SK-N-SH (cell line): ENCODE results near the gene PBX4. TPM values are rescaled to one million over a fixed set of nuclear protein-coding genes. Genes with fewer than 3 reads are reported as not detected.

Source experiments
- CTCF ChIA-PET: fragments of 300-600, 350-600 bp; formaldehyde crosslinking; extraction: SDS; loops from one replicate; lab custom pipeline; 2021; lab: Yijun Ruan, JAX
- POLR2A ChIA-PET: fragments of 350-600 bp; sonication (Branson Sonifier 250); formaldehyde crosslinking; extraction: SDS; loops from one replicate; lab custom pipeline; 2020; ENCODE audit warnings: antibody characterized with exemption, inconsistent platforms; lab: Yijun Ruan, JAX
- DNase-seq: peaks from one replicate; pipeline ENCODE4 v3.0.0; 2012
- H2AFZ ChIP-seq: fragments of 200-600 bp; sonication (generic); 2 replicates; pipeline ENCODE4 v1.8.1; 2016; ENCODE audit warnings: antibody characterized with exemption, mild to moderate bottlenecking, low read depth
- H3F3A ChIP-seq: fragments of 200-600 bp; sonication (generic); replicated peaks from 2 replicates; pipeline ENCODE3; 2016; ENCODE audit warnings: antibody characterized with exemption, mild to moderate bottlenecking; ENCODE audit not compliant: insufficient read depth
- H3K27ac ChIP-seq, 2 experiments: fragments of 200-500 bp in 1 of 2; fragments of 200-600 bp in 1 of 2; sonication (Bioruptor generic) in 1 of 2; sonication (generic), shearing (Covaris generic) in 1 of 2; 2 replicates each; pipeline versions ENCODE4 v1.5.1 to v1.6.1; 2014 to 2016; ENCODE audit warnings: low read depth in 2 of 2, inconsistent platforms in 1 of 2, low read length in 1 of 2, mild to moderate bottlenecking in 1 of 2, mixed read lengths in 1 of 2
- H3K27me3 ChIP-seq: fragments of 200-600 bp; sonication (generic), shearing (Covaris generic); 2 replicates; pipeline ENCODE4 v1.6.1; 2016; ENCODE audit warnings: mixed run types; ENCODE audit not compliant: insufficient read depth
- H3K36me3 ChIP-seq, 2 experiments: fragments of 200-500 bp in 1 of 2; fragments of 200-600 bp in 1 of 2; sonication (Bioruptor generic) in 1 of 2; sonication (generic) in 1 of 2; replicated peaks in 1 of 2; 2 replicates each; pipeline versions ENCODE3 to v1.5.1; 2014 to 2016; ENCODE audit warnings: low read length in 1 of 2, mild to moderate bottlenecking in 1 of 2; ENCODE audit not compliant: insufficient read depth in 2 of 2, control insufficient read depth in 1 of 2
- H3K4me1 ChIP-seq, 2 experiments: fragments of 200-500 bp in 1 of 2; fragments of 200-600 bp in 1 of 2; sonication (Bioruptor generic) in 1 of 2; sonication (generic), shearing (Covaris generic) in 1 of 2; 2 replicates each; pipeline versions ENCODE4 v1.5.1 to v1.6.1; 2014 to 2016; ENCODE audit warnings: low read depth in 1 of 2, low read length in 1 of 2, mixed run types in 1 of 2; ENCODE audit not compliant: insufficient read depth in 2 of 2, control insufficient read depth in 1 of 2
- H3K4me2 ChIP-seq: fragments of 200-600 bp; sonication (generic), shearing (Covaris generic); 2 replicates; pipeline ENCODE4 v1.6.1; 2017; ENCODE audit warnings: mixed run types
- H3K4me3 ChIP-seq, 2 experiments: fragments of 200-500 bp in 1 of 2; fragments of 200-600 bp in 1 of 2; sonication (Bioruptor generic) in 1 of 2; sonication (generic), shearing (Covaris generic) in 1 of 2; 2 replicates each; pipeline versions ENCODE4 v1.5.1 to v1.8.1; 2014 to 2016; ENCODE audit warnings: low read depth in 2 of 2, inconsistent platforms in 1 of 2, low read length in 1 of 2, mild to moderate bottlenecking in 1 of 2, mixed read lengths in 1 of 2, moderate library complexity in 1 of 2
- H3K79me2 ChIP-seq: fragments of 200-600 bp; sonication (generic); 2 replicates; pipeline ENCODE4 v1.8.1; 2017; ENCODE audit warnings: mild to moderate bottlenecking; ENCODE audit not compliant: insufficient read depth
- H3K9ac ChIP-seq: fragments of 200-600 bp; sonication (generic); 2 replicates; pipeline ENCODE4 v1.6.1; 2017; ENCODE audit warnings: mixed run types
- H3K9me2 ChIP-seq: fragments of 200-600 bp; sonication (generic); 2 replicates; pipeline ENCODE4 v1.6.1; 2017; ENCODE audit warnings: mixed run types
- H3K9me3 ChIP-seq: fragments of 200-600 bp; sonication (generic); 2 replicates; pipeline ENCODE4 v1.6.1; 2017; ENCODE audit warnings: mixed run types, mild to moderate bottlenecking, moderate library complexity
- H4K20me1 ChIP-seq: fragments of 200-600 bp; sonication (generic); 2 replicates; pipeline ENCODE4 v1.6.1; 2017; ENCODE audit warnings: mild to moderate bottlenecking, mixed run types; ENCODE audit not compliant: insufficient read depth
- CHD2 ChIP-seq: fragments of 150-350 bp; IDR thresholded peaks from 2 replicates; pipeline ENCODE4 v1.6.1; 2018; ENCODE audit warnings: low read length; ENCODE audit not compliant: partially characterized antibody
- CTCF ChIP-seq: fragments of 200-600 bp; sonication (generic); IDR thresholded peaks from 2 replicates; pipeline ENCODE4 v1.6.1; 2017; ENCODE audit warnings: antibody characterized with exemption, mild to moderate bottlenecking, moderate library complexity
- ELF1 ChIP-seq: IDR thresholded peaks from 2 replicates; pipeline ENCODE4 v1.4.0; 2012
- EP300 ChIP-seq, 2 experiments: IDR thresholded peaks; 2 replicates each; pipeline versions ENCODE4 v1.4.0 to v1.6.1; 2012; ENCODE audit warnings: borderline replicate concordance in 1 of 2, low read depth in 1 of 2, low read length in 1 of 2
- FOSL2 ChIP-seq: IDR thresholded peaks from 2 replicates; pipeline ENCODE4 v1.4.0; 2012; ENCODE audit warnings: low read depth, mild to moderate bottlenecking, moderate library complexity, borderline replicate concordance
- FOXJ3 ChIP-seq: sonication (generic); formaldehyde crosslinking; IDR thresholded peaks from 2 replicates; pipeline ENCODE4 v1.5.1; 2020; ENCODE audit warnings: mild to moderate bottlenecking, missing genetic modification reagents
- GABPA ChIP-seq: IDR thresholded peaks from 2 replicates; pipeline ENCODE4 v1.4.0; 2012; ENCODE audit warnings: low read depth, mild to moderate bottlenecking
- JUND ChIP-seq: IDR thresholded peaks from 2 replicates; pipeline ENCODE4 v1.4.0; 2012
- MAX ChIP-seq: IDR thresholded peaks from 2 replicates; pipeline ENCODE4 v1.4.0; 2012; ENCODE audit warnings: low read depth
- MXI1 ChIP-seq: IDR thresholded peaks from 2 replicates; pipeline ENCODE4 v1.6.1; 2012; ENCODE audit warnings: mild to moderate bottlenecking, low read depth, low read length, improper control_type of control experiment
- NFIC ChIP-seq: IDR thresholded peaks from 2 replicates; pipeline ENCODE4 v1.4.0; 2012; ENCODE audit warnings: borderline replicate concordance
- RCOR1 ChIP-seq: fragments of 150-350 bp; IDR thresholded peaks from 2 replicates; pipeline ENCODE4 v1.6.1; 2017; ENCODE audit warnings: antibody characterized with exemption, low read length
- REST ChIP-seq: IDR thresholded peaks from 2 replicates; pipeline ENCODE4 v1.6.1; 2012; ENCODE audit warnings: mild to moderate bottlenecking, low read depth, low read length, moderate library complexity
- RXRA ChIP-seq: IDR thresholded peaks from 2 replicates; pipeline ENCODE4 v1.4.0; 2012; ENCODE audit warnings: low read depth, mild to moderate bottlenecking, borderline replicate concordance
- SIN3A ChIP-seq: IDR thresholded peaks from 2 replicates; pipeline ENCODE4 v1.6.1; 2012; ENCODE audit warnings: low read depth, mild to moderate bottlenecking, low read length, moderate library complexity, borderline replicate concordance
- TAF1 ChIP-seq: IDR thresholded peaks from 2 replicates; pipeline ENCODE4 v1.6.1; 2012; ENCODE audit warnings: low read depth, mild to moderate bottlenecking, low read length, moderate library complexity, borderline replicate concordance
- TCF12 ChIP-seq: IDR thresholded peaks from 2 replicates; pipeline ENCODE4 v1.4.0; 2012
- USF1 ChIP-seq: IDR thresholded peaks from 2 replicates; pipeline ENCODE4 v1.4.0; 2012; ENCODE audit warnings: low read depth, borderline replicate concordance
- WGBS: methylation state at CpG from one replicate; pipeline ENCODE4 v1.1.6; 2017; ENCODE audit warnings: low lambda C conversion rate; 5-methylcytosine and 5-hydroxymethylcytosine counted together
- polyA plus RNA-seq, 3 experiments: library from polyadenylated mRNA; depleted of rRNA; stranded (reverse); fragments of >200 nt; gene quantifications; 2 replicates each; pipeline ENCODE4 v1.2.3, GENCODE V29; 2012

The PBX4 gene
- polyA plus RNA-seq, 1 of the 3 experiments (the other 2 are of a cell fraction): 6.4 TPM

- Histone ChIP-seq H3K79me2 (no peaks in the 10 kb centered on the region), H3K36me3 (no peaks in the 10 kb centered on the region), H3K27me3 (no peaks in the 10 kb centered on the region), H2AFZ (no peak overlapping the region), H3K4me3 (no peak overlapping the region), H3K27ac (no peak overlapping the region), H3K4me2 (no peak overlapping the region), H3K9me2 (no peaks in the 10 kb centered on the region), H3F3A (no peaks in the 10 kb centered on the region), H3K9ac (no peak overlapping the region), H3K4me1 (no peaks in the 10 kb centered on the region), H3K9me3 (no peaks in the 10 kb centered on the region), H4K20me1 (no peaks in the 10 kb centered on the region)
- ChIA-PET CTCF (interaction anchor here (1.3 to 9.3 kb wide), 3 partner anchors 16 to 75 kb away, joined by 5 to 56 read pairs (median 6); no protein-coding TSS in a partner anchor), POLR2A (no interaction called here)
- WGBS: 88% methylated on average over 24 of the region's 25 CpGs
- DNase-seq: no peak
- peak in 1 of 2 experiments; percentile 19; a peak in 1 of 4 replicates for TF ChIP-seq EP300 (IDR thresholded peaks at IDR 0.05; ENCODE audit: borderline replicate concordance in 1 of 2, low read depth in 1 of 2, low read length in 1 of 2)
- no peak for TF ChIP-seq MXI1
- no peak for TF ChIP-seq GABPA
- peak; percentile 17; the same call in 1 of the 2 replicates for TF ChIP-seq TCF12
- peak; percentile 58; the same call in 1 of the 2 replicates for TF ChIP-seq FOSL2
- peak; percentile 76 for TF ChIP-seq NFIC
These were observed 49.4 kb downstream of the PBX4 start for GRCh38 chr19:19568802-19569756.

GRCh38 chr19:19567391-19567790 lies 51.1 kb downstream of the PBX4 start:
- H3K9ac ChIP-seq: no peak overlapping the region
- CTCF ChIA-PET: interaction anchor here (0.7 to 9.3 kb wide), 3 partner anchors 14 to 1078 kb away, joined by 3 to 56 read pairs (median 5); no protein-coding TSS in a partner anchor
- H3K27me3 ChIP-seq: no peaks in the 10 kb centered on the region
- H3K4me2 ChIP-seq: no peak overlapping the region
- H3K27ac ChIP-seq: no peak overlapping the region
- H3K36me3 ChIP-seq: no peaks in the 10 kb centered on the region
- no peaks in the 10 kb centered on the region; a peak in 1 of 4 replicates for H3K4me1 ChIP-seq
- H3K9me3 ChIP-seq: no peaks in the 10 kb centered on the region
- H3F3A ChIP-seq: no peaks in the 10 kb centered on the region
- no peak overlapping the region for H2AFZ ChIP-seq
- no peak for DNase-seq
- 74% methylated on average over 2 of the region's 3 CpGs for WGBS
- H3K9me2 ChIP-seq: no peaks in the 10 kb centered on the region
- H3K4me3 ChIP-seq: no peak overlapping the region
- no peaks in the 10 kb centered on the region for H3K79me2 ChIP-seq
- H4K20me1 ChIP-seq: no peaks in the 10 kb centered on the region
- POLR2A ChIA-PET: no interaction called here
- no peak for TF ChIP-seq TAF1
- no peak for TF ChIP-seq RXRA
- TF ChIP-seq USF1: no peak
- TF ChIP-seq CHD2: no peak
- TF ChIP-seq RCOR1: no peak
- no peak for TF ChIP-seq MAX
- TF ChIP-seq JUND: no peak
- TF ChIP-seq SIN3A: no peak
- no peak for TF ChIP-seq FOXJ3 (CRISPR knock-in tag)
- TF ChIP-seq ELF1: no peak
- TF ChIP-seq REST: no peak
- TF ChIP-seq CTCF: no peak
